Measurements from ENCODE around the gene EMX1. TPM values are rescaled to one million over a fixed set of nuclear protein-coding genes. Genes with fewer than 3 reads are reported as not detected.

The EMX1 gene
- total and polyA plus RNA-seq, 2 of the 13 experiments (the other 11 are each of a cell fraction or from before 2014, with no cell fraction given), result 0.62 to 4.9 TPM

GRCh38 chr2:72915907-72916742 lies 1.2 kb upstream of the EMX1 start (continued):
- TF ChIP-seq ATRX (CRISPR knock-in tag; IDR thresholded peaks at IDR 0.05; ENCODE audit: borderline replicate concordance), result no peak
- no peak for TF ChIP-seq ZNF614 (CRISPR knock-in tag; IDR thresholded peaks at IDR 0.05; ENCODE audit: borderline replicate concordance)
- TF ChIP-seq ARHGAP35 (CRISPR knock-in tag; IDR thresholded peaks at IDR 0.05; ENCODE audit: borderline replicate concordance), result peak; percentile 95
- TF ChIP-seq ZNF589 (CRISPR knock-in tag; conservative IDR thresholded peaks at IDR 0.05), result no peak
- no peak for TF ChIP-seq ATF5 (CRISPR knock-in tag; IDR thresholded peaks at IDR 0.05; ENCODE audit: low read depth)
- TF ChIP-seq ARNT2 (CRISPR knock-in tag; IDR thresholded peaks at IDR 0.05; ENCODE audit: low read depth), result peak; percentile 48; the same call in 1 of the 2 replicates
- no peak for TF ChIP-seq BRD4 (CRISPR knock-in tag; IDR thresholded peaks at IDR 0.05)
- TF ChIP-seq RORA (CRISPR knock-in tag; IDR thresholded peaks at IDR 0.05), result no peak
- TF ChIP-seq RELA (CRISPR knock-in tag; IDR thresholded peaks at IDR 0.05), result no peak
- TF ChIP-seq ZNF512B (CRISPR knock-in tag; IDR thresholded peaks at IDR 0.05; ENCODE audit: borderline replicate concordance), result peak; percentile 94
- TF ChIP-seq POLR2AphosphoS5 (IDR thresholded peaks at IDR 0.05; ENCODE audit: low read depth, low read length), result no peak
- 0 out of 2 replicates have a peak, but pooled peaks have one; percentile 6 for TF ChIP-seq TAF1 (CRISPR knock-in tag; IDR thresholded peaks at IDR 0.05)
- TF ChIP-seq ARID4A (CRISPR knock-in tag; IDR thresholded peaks at IDR 0.05; ENCODE audit: borderline replicate concordance), result peak; percentile 79
- no peak for TF ChIP-seq CHD2 (IDR thresholded peaks at IDR 0.05; ENCODE audit: low read depth, low read length)
- TF ChIP-seq ZNF639 (CRISPR knock-in tag; conservative IDR thresholded peaks at IDR 0.05), result no peak
- TF ChIP-seq RBM22 (optimal IDR thresholded peaks at IDR 0.05; ENCODE audit: low read length), result no peak
- no peak for TF ChIP-seq ZNF329 (CRISPR knock-in tag; IDR thresholded peaks at IDR 0.05; ENCODE audit: low read depth)
- TF ChIP-seq ZNF12 (CRISPR knock-in tag; IDR thresholded peaks at IDR 0.05), result 0 out of 2 replicates have a peak, but pooled peaks have one; percentile 13
- no peak for TF ChIP-seq CCAR2 (optimal IDR thresholded peaks at IDR 0.05; ENCODE audit: low read depth, low read length)
- TF ChIP-seq HOXA7 (CRISPR knock-in tag; IDR thresholded peaks at IDR 0.05), result no peak
- TF ChIP-seq SP2 (CRISPR knock-in tag; IDR thresholded peaks at IDR 0.05), result peak; percentile 35; the same call in 1 of the 2 replicates

All from HepG2 (cell line).